Measurements from ENCODE around the gene RPTN. TPM values are rescaled to one million over a fixed set of nuclear protein-coding genes. Genes with fewer than 3 reads are reported as not detected.

Gene RPTN
- polyA plus RNA-seq, 2 of the 4 experiments (the other 2 are of a cell fraction): not detected

DNA sequence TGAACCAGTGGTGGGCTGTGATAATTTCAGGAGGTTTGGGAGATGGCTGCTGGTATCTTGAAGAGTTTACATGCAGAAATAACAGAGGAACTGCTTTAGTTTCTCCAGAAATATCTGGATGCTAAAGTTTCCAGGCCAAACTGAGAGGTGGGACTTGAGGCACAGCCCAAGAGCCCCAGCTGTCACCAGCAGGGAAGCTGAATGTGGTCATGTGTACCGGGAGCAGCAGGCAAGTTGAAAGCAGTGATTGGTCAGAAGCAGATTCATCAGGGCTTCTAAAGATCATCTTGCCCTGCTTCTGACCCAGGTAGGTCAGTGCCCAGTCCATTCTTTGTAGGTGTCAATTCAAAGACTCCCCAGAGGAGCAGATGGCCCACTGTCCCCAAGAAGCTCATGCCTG is 7.9 kb upstream of the RPTN start:
- no peak overlapping the region for H3K4me3 ChIP-seq
- DNase-seq (ENCODE audit: low read depth in 1 of 2, low spot score in 1 of 2): no peak
- peak overlapping the region; percentile 42; the same call in 2 of the 3 replicates for H3K4me2 ChIP-seq
- no peak for TF ChIP-seq POLR2A (IDR thresholded peaks at IDR 0.05; ENCODE audit: low read length)
- TF ChIP-seq SREBF2 (IDR thresholded peaks at IDR 0.05): no peak
- TF ChIP-seq TP53 (CRISPR knock-in tag; IDR thresholded peaks at IDR 0.05): no peak
- TF ChIP-seq GATA3 (IDR thresholded peaks at IDR 0.05; ENCODE audit: borderline replicate concordance): no peak
- no peak for TF ChIP-seq NR3C1 (IDR thresholded peaks at IDR 0.05)
- no peak for TF ChIP-seq USF2 (IDR thresholded peaks at IDR 0.05)
- TF ChIP-seq, protein P1, sequence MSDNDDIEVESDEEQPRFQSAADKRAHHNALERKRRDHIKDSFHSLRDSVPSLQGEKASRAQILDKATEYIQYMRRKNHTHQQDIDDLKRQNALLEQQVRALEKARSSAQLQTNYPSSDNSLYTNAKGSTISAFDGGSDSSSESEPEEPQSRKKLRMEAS (IDR thresholded peaks at IDR 0.05): no peak
- no peak for TF ChIP-seq NFE2L2 (conservative IDR thresholded peaks at IDR 0.05; ENCODE audit: low read length)
- no peak for ATAC-seq
- H3K4me1 ChIP-seq: peaks cover 48% of the 10 kb centered on the region
- no peak for FAIRE-seq
- 94% methylated on average over 1 of the region's 1 CpG for WGBS (ENCODE audit: missing lambda C conversion rate)
- ChIA-PET CTCF (interaction anchor here (2.6 to 17.5 kb wide), 2 partner anchors 17 to 25 kb away, joined by 12 to 291 read pairs; no protein-coding TSS in a partner anchor), POLR2A (no interaction called here)
- H3K9me3 ChIP-seq: no peaks in the 10 kb centered on the region
- H3K27ac ChIP-seq: peak overlapping the region; percentile 80 to 84

DNA sequence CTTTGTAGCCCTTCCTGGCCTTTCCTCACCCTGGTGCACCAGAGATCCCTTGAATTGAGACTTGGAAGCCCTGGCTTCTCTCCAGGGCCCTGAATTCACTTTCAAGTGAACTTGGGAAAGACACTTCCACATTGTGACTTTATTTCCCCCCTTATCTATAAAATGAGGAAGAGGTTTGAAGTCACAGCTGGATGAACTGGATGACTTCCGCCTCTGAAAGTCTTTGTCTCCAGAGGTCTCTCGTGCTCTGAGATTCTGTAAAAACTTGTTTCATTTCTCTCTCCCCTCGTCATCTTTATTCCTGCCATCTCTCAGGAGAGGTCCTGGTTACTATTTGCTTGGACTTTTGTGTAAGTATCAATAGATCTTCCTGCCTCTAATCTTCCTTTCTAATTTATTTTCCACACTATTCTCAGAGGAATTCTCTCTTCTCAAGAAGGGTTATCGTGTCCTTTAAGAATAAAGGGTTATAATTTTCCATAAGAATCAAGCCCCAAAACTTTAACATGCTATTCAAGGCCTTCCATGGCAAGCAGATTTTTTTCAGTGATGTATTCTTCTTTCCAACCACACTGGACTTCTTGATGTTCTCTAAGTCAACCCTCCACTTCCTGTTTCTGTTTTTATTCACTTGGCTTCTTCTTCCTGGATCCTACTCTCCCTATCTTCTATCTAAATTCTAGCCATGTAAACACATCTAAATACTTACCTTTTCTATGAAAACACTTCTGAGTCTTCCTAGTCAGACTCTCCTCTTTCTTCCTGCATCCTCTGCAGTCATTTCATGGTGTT is 6.5 kb upstream of the RPTN start:
- H3K4me1 ChIP-seq: peaks cover 48% of the 10 kb centered on the region
- 73% methylated on average over 4 of the region's 4 CpGs for WGBS (ENCODE audit: missing lambda C conversion rate)
- ChIA-PET CTCF (interaction anchor here (1.0 to 17.5 kb wide), 4 partner anchors 19 to 57 kb away, joined by 3 to 291 read pairs (median 9); no protein-coding TSS in a partner anchor), POLR2A (no interaction called here)
- H3K4me3 ChIP-seq: no peak overlapping the region
- no peak for DNase-seq (ENCODE audit: low read depth in 1 of 2, low spot score in 1 of 2)
- no peaks in the 10 kb centered on the region for H3K9me3 ChIP-seq
- peak; percentile 77 for FAIRE-seq
- no peak overlapping the region for H3K4me2 ChIP-seq
- no peak for ATAC-seq
- H3K27ac ChIP-seq: peak overlapping the region in 1 of 2 experiments; percentile 84; a peak in 4 of 6 replicates
- TF ChIP-seq HMGXB4 (CRISPR knock-in tag; IDR thresholded peaks at IDR 0.05; ENCODE audit: borderline replicate concordance) (no peak), TP53 (CRISPR knock-in tag; IDR thresholded peaks at IDR 0.05) (no peak), RARB (CRISPR knock-in tag; IDR thresholded peaks at IDR 0.05) (no peak)

DNA sequence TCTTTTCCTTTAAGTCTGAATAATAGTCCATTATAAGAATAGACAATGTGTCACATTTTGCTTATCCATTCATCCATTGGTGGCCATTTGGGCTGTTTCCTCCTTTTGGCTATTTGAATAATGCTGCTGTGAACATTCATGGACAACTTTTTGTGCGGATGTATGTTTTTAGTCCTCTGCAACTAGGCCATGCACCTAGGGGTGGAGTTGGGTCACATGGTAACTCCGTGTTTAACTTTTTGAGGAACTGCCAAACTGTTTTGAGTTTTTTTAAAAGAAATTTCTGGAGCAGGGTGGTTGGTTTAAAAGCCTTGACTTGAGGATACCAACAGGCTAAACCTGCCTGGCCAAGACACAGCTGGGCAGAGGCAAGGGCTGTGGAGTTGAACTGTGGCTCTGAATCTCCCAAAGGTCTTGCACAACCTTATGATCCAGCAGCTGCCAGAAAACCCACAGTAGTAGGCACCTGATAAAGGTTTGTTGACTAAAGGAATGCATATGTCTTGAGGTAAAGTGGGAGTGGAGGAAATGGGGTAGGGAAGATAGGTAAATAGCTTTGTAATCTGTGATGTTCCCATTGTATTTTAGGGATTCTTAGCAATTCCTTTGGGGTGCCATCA is 5.6 kb upstream of the RPTN start:
- ChIA-PET POLR2A (no interaction called here), CTCF (interaction anchor here (1.0 to 17.5 kb wide), 5 partner anchors 8 to 56 kb away, joined by 3 to 291 read pairs (median 6); no protein-coding TSS in a partner anchor)
- FAIRE-seq (no peak), ATAC-seq (no peak), DNase-seq (ENCODE audit: low read depth in 1 of 2, low spot score in 1 of 2) (no peak)
- H3K4me1 ChIP-seq: peaks cover 46% of the 10 kb centered on the region
- H3K4me2 ChIP-seq: no peak overlapping the region
- no peak overlapping the region for H3K4me3 ChIP-seq
- peak overlapping the region in 1 of 2 experiments; percentile 84; a peak in 4 of 6 replicates for H3K27ac ChIP-seq
- WGBS (ENCODE audit: missing lambda C conversion rate): 73% methylated on average over 2 of the region's 2 CpGs
- H3K9me3 ChIP-seq: no peaks in the 10 kb centered on the region
- TF ChIP-seq JUN (IDR thresholded peaks at IDR 0.05) (no peak), REST (IDR thresholded peaks at IDR 0.05) (no peak), HOXB5 (CRISPR knock-in tag; IDR thresholded peaks at IDR 0.05) (no peak), ZNF302 (CRISPR knock-in tag; IDR thresholded peaks at IDR 0.05) (no peak), ZC3H11A (IDR thresholded peaks at IDR 0.05) (no peak), EP300 (IDR thresholded peaks at IDR 0.05) (no peak), JUNB (IDR thresholded peaks at IDR 0.05) (no peak), CHD4 (IDR thresholded peaks at IDR 0.05; ENCODE audit: borderline replicate concordance) (no peak), CBX2 (IDR thresholded peaks at IDR 0.05; ENCODE audit: borderline replicate concordance, low read depth) (no peak), PHF8 (IDR thresholded peaks at IDR 0.05; ENCODE audit: borderline replicate concordance, low read depth) (no peak)
